ENCODE results near the gene PPP2R3A. TPM values are rescaled to one million over a fixed set of nuclear protein-coding genes. Genes with fewer than 3 reads are reported as not detected.

PPP2R3A gene
- total RNA-seq, 6 donors from 2014 or later, result 5.5 to 35.6 (median 11.0) TPM

DNA sequence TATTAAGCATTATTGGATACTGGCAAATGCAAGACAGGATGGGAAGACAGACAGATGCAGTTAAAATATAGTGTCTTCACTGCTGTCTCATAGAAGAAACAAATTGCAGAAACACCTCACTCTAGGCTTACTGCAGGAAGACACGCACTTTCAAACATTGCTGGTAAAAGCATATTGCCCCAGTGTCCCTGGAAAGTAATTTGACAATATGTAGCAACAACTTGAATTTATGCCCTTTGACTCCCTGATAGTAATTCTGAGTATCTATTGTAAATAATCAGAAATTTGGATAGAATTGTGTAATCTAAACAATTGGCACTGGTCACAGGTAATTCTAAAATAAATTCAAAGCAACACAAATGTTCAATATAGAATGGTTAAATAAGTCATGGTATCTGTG, 168.6 kb downstream of the PPP2R3A start:
- WGBS, 2 donors, result 87 to 93% methylated on average over 1 of the region's 1 CpG
- Histone ChIP-seq H3K36me3 (no peaks in the 10 kb centered on the region), H3K4me1 (no peaks in the 10 kb centered on the region), H3K4me3 (no peak overlapping the region), H3K27me3 (no peaks in the 10 kb centered on the region), H3K27ac (no peak overlapping the region), H3K9me3 (no peaks in the 10 kb centered on the region)
- TF ChIP-seq POLR2AphosphoS5 (IDR thresholded peaks at IDR 0.05), result no peak
- TF ChIP-seq EP300 (IDR thresholded peaks at IDR 0.05), result no peak
- no peak for TF ChIP-seq POLR2A (IDR thresholded peaks at IDR 0.05)
- TF ChIP-seq, protein P1, sequence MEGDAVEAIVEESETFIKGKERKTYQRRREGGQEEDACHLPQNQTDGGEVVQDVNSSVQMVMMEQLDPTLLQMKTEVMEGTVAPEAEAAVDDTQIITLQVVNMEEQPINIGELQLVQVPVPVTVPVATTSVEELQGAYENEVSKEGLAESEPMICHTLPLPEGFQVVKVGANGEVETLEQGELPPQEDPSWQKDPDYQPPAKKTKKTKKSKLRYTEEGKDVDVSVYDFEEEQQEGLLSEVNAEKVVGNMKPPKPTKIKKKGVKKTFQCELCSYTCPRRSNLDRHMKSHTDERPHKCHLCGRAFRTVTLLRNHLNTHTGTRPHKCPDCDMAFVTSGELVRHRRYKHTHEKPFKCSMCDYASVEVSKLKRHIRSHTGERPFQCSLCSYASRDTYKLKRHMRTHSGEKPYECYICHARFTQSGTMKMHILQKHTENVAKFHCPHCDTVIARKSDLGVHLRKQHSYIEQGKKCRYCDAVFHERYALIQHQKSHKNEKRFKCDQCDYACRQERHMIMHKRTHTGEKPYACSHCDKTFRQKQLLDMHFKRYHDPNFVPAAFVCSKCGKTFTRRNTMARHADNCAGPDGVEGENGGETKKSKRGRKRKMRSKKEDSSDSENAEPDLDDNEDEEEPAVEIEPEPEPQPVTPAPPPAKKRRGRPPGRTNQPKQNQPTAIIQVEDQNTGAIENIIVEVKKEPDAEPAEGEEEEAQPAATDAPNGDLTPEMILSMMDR (IDR thresholded peaks at IDR 0.05), result no peak
- no peak for ATAC-seq (ENCODE audit: low FRiP score in 2 of 2)
- DNase-seq, result no peak

DNA sequence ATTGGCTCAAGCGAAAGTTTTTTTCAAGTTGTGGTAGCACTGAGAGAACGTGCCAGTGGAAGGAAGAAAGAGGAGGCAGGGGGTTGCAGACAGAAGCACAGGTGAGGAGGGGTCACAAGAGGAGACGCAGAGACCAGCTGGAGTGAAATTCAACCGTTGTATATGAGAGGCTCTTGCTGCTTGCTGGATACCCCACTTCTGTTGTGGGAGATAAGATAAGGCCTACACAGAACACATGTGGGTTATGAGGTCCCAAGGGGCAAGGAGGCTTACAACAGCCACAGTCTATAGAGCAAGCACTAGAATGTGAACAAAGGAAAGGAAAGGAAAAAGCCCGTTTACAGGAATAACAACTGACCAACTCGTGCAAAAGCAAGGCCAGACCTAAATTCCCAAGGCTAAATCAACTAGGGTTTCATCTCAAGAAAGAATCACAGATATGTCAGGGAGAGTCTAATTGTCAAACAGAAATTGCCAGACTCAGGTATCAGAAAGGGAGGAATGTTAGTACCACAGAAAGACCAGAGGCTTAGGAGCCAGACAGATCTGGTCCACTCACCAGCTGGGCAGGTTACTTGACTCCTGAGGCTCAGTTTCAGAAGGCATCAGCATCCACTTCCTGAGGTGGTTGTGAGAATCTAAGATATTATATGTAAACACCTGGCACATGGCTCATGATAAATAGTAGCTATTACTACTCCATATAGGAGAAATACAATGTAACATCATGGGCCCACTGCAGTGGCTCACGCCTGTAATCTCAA, 169.7 kb downstream of the PPP2R3A start:
- TF ChIP-seq POLR2AphosphoS5 (IDR thresholded peaks at IDR 0.05) (no peak), EP300 (IDR thresholded peaks at IDR 0.05) (no peak), POLR2A (IDR thresholded peaks at IDR 0.05) (no peak)
- TF ChIP-seq, protein P1 (IDR thresholded peaks at IDR 0.05), result no peak
- WGBS, 2 donors, result 61 to 65% methylated on average over 7 of the region's 7 CpGs
- H3K27me3 ChIP-seq, result no peaks in the 10 kb centered on the region
- H3K36me3 ChIP-seq, result no peaks in the 10 kb centered on the region
- H3K9me3 ChIP-seq, result no peaks in the 10 kb centered on the region
- ATAC-seq (ENCODE audit: low FRiP score in 2 of 2) (no peak), DNase-seq (no peak)
- H3K4me1 ChIP-seq, result no peaks in the 10 kb centered on the region
- no peak overlapping the region for H3K27ac ChIP-seq
- H3K4me3 ChIP-seq, result no peak overlapping the region

DNA sequence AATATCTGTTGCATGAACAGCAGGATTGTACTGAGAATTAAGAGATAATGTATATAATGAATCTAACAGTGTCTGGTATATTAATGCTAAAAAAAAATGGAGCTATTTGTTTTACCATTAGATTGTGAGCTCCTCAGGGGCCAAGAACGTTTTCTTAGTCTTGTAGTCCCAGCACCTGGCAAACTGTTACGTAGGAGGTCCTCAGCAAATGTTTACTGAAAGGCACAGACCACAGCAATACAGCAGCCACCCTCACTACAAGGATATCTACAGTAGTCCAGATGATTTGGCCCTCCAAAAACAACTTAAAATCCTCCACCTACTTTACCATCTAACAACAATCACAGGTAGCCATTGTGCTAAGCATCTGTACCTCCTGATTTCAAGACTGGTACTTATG, 170.9 kb downstream of the PPP2R3A start:
- Histone ChIP-seq H3K27ac (no peak overlapping the region), H3K9me3 (no peaks in the 10 kb centered on the region), H3K27me3 (no peaks in the 10 kb centered on the region), H3K4me1 (peaks cover 0 to 2% (median 0%) of the 10 kb centered on the region in 4 donors), H3K36me3 (no peaks in the 10 kb centered on the region), H3K4me3 (no peak overlapping the region)
- TF ChIP-seq POLR2AphosphoS5 (IDR thresholded peaks at IDR 0.05), result no peak
- ATAC-seq (ENCODE audit: low FRiP score in 2 of 2) (no peak), DNase-seq (no peak)
- 65 to 70% methylated on average over 2 of the region's 2 CpGs for WGBS, 2 donors

DNA sequence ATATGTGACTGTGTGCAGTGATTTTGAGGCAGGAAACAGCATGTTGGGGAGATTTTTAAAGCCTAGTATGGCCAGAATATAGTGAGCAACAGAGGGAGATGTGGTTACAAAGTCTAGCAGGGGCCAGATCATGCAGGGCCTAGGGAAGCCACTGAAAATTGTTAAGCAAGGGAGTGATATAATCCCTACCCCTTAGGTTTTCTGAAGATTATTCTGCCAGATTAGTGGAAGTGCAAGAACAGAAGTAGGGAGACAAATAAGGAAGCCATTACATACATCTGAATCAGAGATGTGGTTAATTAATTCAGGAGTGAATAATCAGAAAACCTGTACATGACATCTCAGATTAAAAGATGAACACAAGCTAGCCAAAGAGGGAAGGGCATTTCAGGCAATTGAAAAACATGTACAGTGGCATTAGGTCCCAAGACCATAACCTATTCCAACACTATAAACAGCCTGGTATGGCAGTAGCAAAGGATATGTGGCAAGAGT, 175.8 kb downstream of the PPP2R3A start:
- TF ChIP-seq, protein P1 (IDR thresholded peaks at IDR 0.05), result no peak
- TF ChIP-seq EP300 (IDR thresholded peaks at IDR 0.05) (no peak), POLR2AphosphoS5 (IDR thresholded peaks at IDR 0.05) (no peak), POLR2A (IDR thresholded peaks at IDR 0.05) (no peak)
- DNase-seq, result no peak
- H3K27ac ChIP-seq, result no peak overlapping the region
- H3K4me1 ChIP-seq, result peaks cover 7 to 9% (median 9%) of the 10 kb centered on the region in 4 donors
- H3K4me3 ChIP-seq, result no peak overlapping the region
- no peaks in the 10 kb centered on the region for H3K9me3 ChIP-seq
- ATAC-seq (ENCODE audit: low FRiP score in 2 of 2), result no peak
- H3K36me3 ChIP-seq, result no peaks in the 10 kb centered on the region
- no peaks in the 10 kb centered on the region for H3K27me3 ChIP-seq

DNA sequence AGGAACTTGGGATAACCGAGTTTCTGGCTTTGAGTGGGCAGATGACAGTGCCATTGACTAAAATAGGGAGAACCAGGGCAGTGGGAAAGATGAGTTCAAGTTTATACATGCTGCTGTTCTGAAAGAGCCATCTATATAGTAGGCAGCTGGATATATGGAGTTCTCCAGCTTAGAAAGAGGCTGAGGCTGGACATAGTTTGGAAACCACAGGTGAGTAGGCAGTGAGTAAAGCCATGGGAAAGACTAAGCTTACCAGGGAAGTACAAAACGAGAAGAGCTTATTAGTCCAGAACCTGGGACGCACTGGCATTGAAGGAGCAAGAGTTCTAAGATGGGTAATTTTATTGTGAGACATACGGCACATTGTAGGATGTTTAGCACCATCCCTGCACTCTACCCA, 176.4 kb downstream of the PPP2R3A start:
- Histone ChIP-seq H3K4me1 (peaks cover 7 to 9% (median 9%) of the 10 kb centered on the region in 4 donors), H3K27ac (no peak overlapping the region), H3K27me3 (no peaks in the 10 kb centered on the region), H3K4me3 (no peak overlapping the region), H3K9me3 (no peaks in the 10 kb centered on the region), H3K36me3 (no peaks in the 10 kb centered on the region)
- TF ChIP-seq, protein P1 (IDR thresholded peaks at IDR 0.05), result no peak
- TF ChIP-seq EP300 (IDR thresholded peaks at IDR 0.05) (no peak), POLR2A (IDR thresholded peaks at IDR 0.05) (no peak)
- ATAC-seq (ENCODE audit: low FRiP score in 2 of 2), result no peak
- WGBS, 2 donors, result 80 to 83% methylated on average over 4 of the region's 4 CpGs
- no peak for DNase-seq
